HG03095 (cell line): ENCODE data around the gene TSPO.

Experiments used
- ATAC-seq: cut with Tn5 transposase; IDR thresholded peaks from one replicate; pipeline ENCODE4 v1.9.1; 2021; ENCODE audit warnings: moderate library complexity; ENCODE audit not compliant: unreplicated experiment

TSPO gene

GRCh38 chr22:43157874-43158546 is 6.7 kb downstream of the TSPO start:
- ATAC-seq: no peak

- no peak for ATAC-seq
Observed at GRCh38 chr22:43158778-43159483, 7.6 kb downstream of the TSPO start.

GRCh38 chr22:43159484-43160178 is 8.3 kb downstream of the TSPO start:
- no peak for ATAC-seq

GRCh38 chr22:43160497-43161126 is 9.3 kb downstream of the TSPO start:
- ATAC-seq: no peak

GRCh38 chr22:43162412-43163150 is 11.2 kb downstream of the TSPO start:
- ATAC-seq: no peak

GRCh38 chr22:43163241-43163795 is 12.0 kb downstream of the TSPO start:
- ATAC-seq: no peak

GRCh38 chr22:43164636-43165035 is 13.3 kb downstream of the TSPO start:
- no peak for ATAC-seq

- no peak for ATAC-seq
Observed at GRCh38 chr22:43166132-43166930, 15.0 kb downstream of the TSPO start.

GRCh38 chr22:43167001-43167589 is 15.7 kb downstream of the TSPO start:
- no peak for ATAC-seq

GRCh38 chr22:43168471-43169309 is 17.3 kb downstream of the TSPO start:
- ATAC-seq: no peak

- no peak for ATAC-seq
Observed at GRCh38 chr22:43169310-43170130, 18.2 kb downstream of the TSPO start.

- no peak for ATAC-seq
Observed at GRCh38 chr22:43170131-43170480, 18.7 kb downstream of the TSPO start.

- no peak for ATAC-seq
Observed at GRCh38 chr22:43171019-43171491, 19.7 kb downstream of the TSPO start.

- ATAC-seq: no peak
Observed at GRCh38 chr22:43171607-43172006, 20.2 kb downstream of the TSPO start.

GRCh38 chr22:43172191-43172590 is 20.8 kb downstream of the TSPO start:
- no peak for ATAC-seq

GRCh38 chr22:43173566-43173965 is 22.2 kb downstream of the TSPO start:
- no peak for ATAC-seq

GRCh38 chr22:43173976-43174720 is 22.8 kb downstream of the TSPO start:
- ATAC-seq: no peak
